D341Med (cell line): Measurements from ENCODE around the gene PCGF3.

Experiments
- DNase-seq: peaks from one replicate; pipeline ENCODE4 v3.0.0; 2012; ENCODE audit warnings: low spot score

Gene PCGF3

GRCh38 chr4:705278-706082 is at the start of gene PCGF3:
Gene PCGF3, plus strand, starts transcription at chr4:705832. Its CDS starts 27,849 bp downstream, at chr4:733681.
- DNase-seq: peak; percentile 100

GRCh38 chr4:656436-657337 is 48.9 kb upstream of the PCGF3 start:
- no peak for DNase-seq

GRCh38 chr4:657338-657833 is 48.2 kb upstream of the PCGF3 start:
- no peak for DNase-seq

- no peak for DNase-seq
Measured at GRCh38 chr4:657834-658667, 47.6 kb upstream of the PCGF3 start.

GRCh38 chr4:658681-659667 is 46.7 kb upstream of the PCGF3 start:
- no peak for DNase-seq

GRCh38 chr4:659851-660250 is 45.8 kb upstream of the PCGF3 start:
- no peak for DNase-seq

- no peak for DNase-seq
Measured at GRCh38 chr4:660401-660800, 45.2 kb upstream of the PCGF3 start.

- no peak for DNase-seq
Measured at GRCh38 chr4:661231-661630, 44.4 kb upstream of the PCGF3 start.

- no peak for DNase-seq
Measured at GRCh38 chr4:661881-662761, 43.5 kb upstream of the PCGF3 start.

- DNase-seq: no peak
Measured at GRCh38 chr4:663046-663437, 42.6 kb upstream of the PCGF3 start.

GRCh38 chr4:663438-664428 is 41.9 kb upstream of the PCGF3 start:
- peak; percentile 96 for DNase-seq

- DNase-seq: no peak
Measured at GRCh38 chr4:664713-665231, 40.9 kb upstream of the PCGF3 start.

- no peak for DNase-seq
Measured at GRCh38 chr4:665381-665750, 40.3 kb upstream of the PCGF3 start.

GRCh38 chr4:665751-666435 is 39.7 kb upstream of the PCGF3 start:
- DNase-seq: no peak

- DNase-seq: no peak
Measured at GRCh38 chr4:666436-666810, 39.2 kb upstream of the PCGF3 start.

GRCh38 chr4:666822-667544 is 38.6 kb upstream of the PCGF3 start:
- DNase-seq: no peak

GRCh38 chr4:667545-667925 is 38.1 kb upstream of the PCGF3 start:
- no peak for DNase-seq
